Stomach (tissue), 9 donors: Measurements from ENCODE around the gene ARHGAP40. TPM values are rescaled to one million over a fixed set of nuclear protein-coding genes. Genes with fewer than 3 reads are reported as not detected.

Experiments
- DNase-seq, 2 donors: peaks; one replicate each; pipeline versions ENCODE4 v3.0.0 to v3.0.0-alpha.2; 2013 to 2019
- H3K27ac ChIP-seq, 5 donors: fragments of 200-600 bp in 4 of 5; sonication (generic) in 4 of 5; one replicate each; pipeline ENCODE4 v1.5.1; 2013 to 2019; ENCODE audit warnings: mild to moderate bottlenecking in 1 of 5, moderate library complexity in 1 of 5
- H3K27me3 ChIP-seq, 3 donors: fragments of 200-600 bp; sonication (generic); one replicate each; pipeline ENCODE4 v1.5.1; 2017 to 2019; ENCODE audit warnings: mixed run types in 1 of 3
- H3K36me3 ChIP-seq, 4 donors: fragments of 200-600 bp; sonication (generic); 1 replicate in 3 of 4; 2 replicates in 1 of 4; pipeline ENCODE4 v1.5.1; 2016 to 2019
- H3K4me1 ChIP-seq, 4 donors: fragments of 200-600 bp; sonication (generic); one replicate each; pipeline ENCODE4 v1.5.1; 2016 to 2019
- H3K4me3 ChIP-seq, 4 donors: fragments of 200-600 bp; sonication (generic) in 3 of 4; one replicate each; pipeline ENCODE4 v1.5.1; 2016 to 2019; ENCODE audit warnings: mild to moderate bottlenecking in 1 of 4
- H3K9me3 ChIP-seq, 4 donors: fragments of 200-600 bp; sonication (generic); one replicate each; pipeline ENCODE4 v1.5.1; 2016 to 2019
- CTCF ChIP-seq, 7 experiments: fragments of 450-650 bp in 4 of 7; fragments of 200-600 bp in 3 of 7; sonication (generic) in 3 of 7; IDR thresholded peaks; one replicate each; pipeline ENCODE4 v1.5.1; 2016 to 2019; ENCODE audit warnings: antibody characterized with exemption in 7 of 7, control low read depth in 2 of 7, mild to moderate bottlenecking in 1 of 7
- EP300 ChIP-seq: sonication (generic); formaldehyde crosslinking; IDR thresholded peaks from one replicate; pipeline ENCODE4 v1.6.1; 2017; ENCODE audit warnings: antibody characterized with exemption
- POLR2A ChIP-seq, 4 donors: fragments of 450-650 bp; IDR thresholded peaks; one replicate each; pipeline ENCODE4 v1.6.1; 2016; ENCODE audit warnings: antibody characterized with exemption in 4 of 4, control low read depth in 2 of 4, mild to moderate bottlenecking in 1 of 4, moderate library complexity in 1 of 4
- POLR2AphosphoS5 ChIP-seq, 3 donors: sonication (generic); formaldehyde crosslinking; IDR thresholded peaks; one replicate each; pipeline ENCODE4 v1.6.1; 2016; ENCODE audit warnings: antibody characterized with exemption in 3 of 3
- WGBS, 5 donors: extraction: QIAGEN DNeasy Blood & Tissue Kit in 3 of 5; methylation state at CpG; one replicate each; pipeline versions ENCODE4 v1.1.5 to v1.1.7; 2013 to 2018; 5-methylcytosine and 5-hydroxymethylcytosine counted together
- intact Hi-C: fragments of 100-400 bp; cut with DNase I; formaldehyde crosslinking; loops from one replicate; pipeline ENCODE4 v1.15.1; 2023; ENCODE audit warnings: low total_unique reads
- polyA plus RNA-seq, 3 donors: library from polyadenylated mRNA; stranded (reverse); fragments of 200-250 nt; gene quantifications; one replicate each; pipeline ENCODE4 v1.2.3, GENCODE V29; 2013
- total RNA-seq, 5 donors: library from RNA; depleted of rRNA; stranded (reverse); fragments of >200 nt; gene quantifications; one replicate each; pipeline versions ENCODE4 v1.1.0 to v1.2.3, GENCODE V29; 2014 to 2016
- donor health status: healthy with polysubstance abuse.
- donor health status: Bipolar disorder and iron deficiency.
- donor health status: healthy.

Gene ARHGAP40
- total and polyA plus RNA-seq, 8 donors, result 0.31 to 15.7 (median 1.1) TPM; not detected in 3

DNA sequence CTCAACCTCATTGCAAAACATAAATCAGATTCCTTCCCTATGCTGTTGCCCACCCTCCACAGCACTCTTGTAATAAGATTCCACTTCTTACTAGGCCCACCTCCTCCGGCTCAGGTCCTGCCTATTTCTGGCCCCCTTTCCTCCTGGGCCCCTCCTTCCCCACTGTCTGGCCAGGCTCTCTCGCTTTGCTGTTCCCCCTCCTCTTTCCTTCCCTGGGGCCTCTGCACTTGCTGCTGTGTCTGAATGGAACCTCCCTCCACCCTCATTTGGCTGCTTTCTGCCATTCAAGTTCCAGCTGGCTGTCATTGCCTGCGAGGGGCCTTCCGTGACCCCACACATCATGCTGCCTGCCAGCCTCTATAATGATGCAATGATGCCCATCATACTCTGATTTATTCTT is 38.9 kb downstream of the ARHGAP40 start:
- TF ChIP-seq CTCF (IDR thresholded peaks at IDR 0.05) (no peak), POLR2AphosphoS5 (IDR thresholded peaks at IDR 0.05) (no peak), EP300 (no peak), POLR2A (IDR thresholded peaks at IDR 0.05) (no peak)
- Histone ChIP-seq H3K9me3 (peaks cover 0 to 3% (median 0%) of the 10 kb centered on the region in 4 donors), H3K4me1 (no peaks in the 10 kb centered on the region), H3K27me3 (peaks cover 0 to 41% (median 5%) of the 10 kb centered on the region in 3 donors), H3K27ac (no peak overlapping the region), H3K4me3 (no peak overlapping the region), H3K36me3 (no peaks in the 10 kb centered on the region)
- no peak for DNase-seq
- intact Hi-C loops, result loop anchor here (5.0 kb wide), 1 partner anchor 97 kb away; no protein-coding TSS in a partner anchor
- WGBS, 5 donors, result 43 to 58% (median 50%) methylated on average over 4 of the region's 4 CpGs

GRCh38 chr20:38642498-38642897 is 40.9 kb downstream of the ARHGAP40 start:
- peaks cover 0 to 61% (median 17%) of the 10 kb centered on the region in 3 donors for H3K27me3 ChIP-seq
- intact Hi-C loops, result loop anchor here (5.0 kb wide), 1 partner anchor 95 kb away; no protein-coding TSS in a partner anchor
- H3K36me3 ChIP-seq, result no peaks in the 10 kb centered on the region
- no peak for TF ChIP-seq CTCF (IDR thresholded peaks at IDR 0.05)
- TF ChIP-seq POLR2A (IDR thresholded peaks at IDR 0.05), result no peak
- no peak for TF ChIP-seq EP300
- no peak for TF ChIP-seq POLR2AphosphoS5 (IDR thresholded peaks at IDR 0.05)
- no peak overlapping the region for H3K27ac ChIP-seq
- DNase-seq, result no peak
- no peaks in the 10 kb centered on the region for H3K9me3 ChIP-seq
- no peak overlapping the region for H3K4me3 ChIP-seq
- H3K4me1 ChIP-seq, result peaks cover 7 to 12% (median 10%) of the 10 kb centered on the region in 4 donors
- WGBS, 5 donors, result 73 to 84% (median 80%) methylated on average over 2 of the region's 2 CpGs

- intact Hi-C loops, result loop anchor here (5.0 kb wide), 2 partner anchors 93 to 103 kb away; partner anchors contain the start of gene ACTR5
- TF ChIP-seq POLR2A (IDR thresholded peaks at IDR 0.05) (no peak), EP300 (no peak), POLR2AphosphoS5 (IDR thresholded peaks at IDR 0.05) (no peak), CTCF (IDR thresholded peaks at IDR 0.05) (no peak)
- H3K36me3 ChIP-seq, result no peaks in the 10 kb centered on the region
- H3K4me3 ChIP-seq, result no peak overlapping the region
- H3K9me3 ChIP-seq, result no peaks in the 10 kb centered on the region
- no peak overlapping the region for H3K27ac ChIP-seq
- 42 to 64% (median 50%) methylated on average over 4 of the region's 4 CpGs for WGBS, 5 donors
- no peak for DNase-seq
- H3K4me1 ChIP-seq, result peaks cover 7 to 12% (median 10%) of the 10 kb centered on the region in 4 donors
- peaks cover 0 to 82% (median 17%) of the 10 kb centered on the region in 3 donors for H3K27me3 ChIP-seq
These were observed 43.1 kb downstream of the ARHGAP40 start for GRCh38 chr20:38644588-38645260.

- TF ChIP-seq POLR2A (IDR thresholded peaks at IDR 0.05), result no peak
- TF ChIP-seq POLR2AphosphoS5 (IDR thresholded peaks at IDR 0.05), result no peak
- no peak for TF ChIP-seq EP300
- TF ChIP-seq CTCF (IDR thresholded peaks at IDR 0.05), result no peak
- peaks cover 0 to 88% (median 17%) of the 10 kb centered on the region in 3 donors for H3K27me3 ChIP-seq
- intact Hi-C loops, result loop anchor here (5.0 kb wide), 1 partner anchor 102 kb away; the partner anchor contains the start of gene ACTR5
These were observed 43.7 kb downstream of the ARHGAP40 start for GRCh38 chr20:38645351-38645750.

More at GRCh38 chr20:38645351-38645750, 43.7 kb downstream of the ARHGAP40 start:
- Histone ChIP-seq H3K4me3 (no peak overlapping the region), H3K9me3 (no peaks in the 10 kb centered on the region), H3K36me3 (no peaks in the 10 kb centered on the region), H3K4me1 (peaks cover 7 to 12% (median 10%) of the 10 kb centered on the region in 4 donors), H3K27ac (no peak overlapping the region)
- no peak for DNase-seq
- WGBS, 5 donors, result 53 to 61% (median 58%) methylated on average over 4 to 5 of the region's 5 CpGs
